GM23338 (cell line): Measurements from ENCODE around the gene NBAS. TPM values are rescaled to one million over a fixed set of nuclear protein-coding genes. Genes with fewer than 3 reads are reported as not detected.

Source experiments
- ATAC-seq: fragments of 200-7000 bp; cut with Tn5 transposase; 3 replicates; pipeline ENCODE4 v1.9.1; 2020
- DNase-seq: peaks from one replicate; pipeline ENCODE4 v3.0.0-alpha.2; 2015; ENCODE audit warnings: low spot score
- H2AFZ ChIP-seq: fragments of 200-600 bp; sonication (generic); 2 replicates; pipeline ENCODE4 v1.8.0; 2016; ENCODE audit warnings: antibody characterized with exemption, mild to moderate bottlenecking, moderate library complexity
- H3F3A ChIP-seq: fragments of 200-600 bp; sonication (generic); replicated peaks from 2 replicates; pipeline ENCODE4 v1.8.0; 2017; ENCODE audit warnings: antibody characterized with exemption, mixed run types, low read depth
- H3K27ac ChIP-seq: fragments of 200-600 bp; sonication (generic); 2 replicates; pipeline ENCODE4 v1.6.1; 2016; ENCODE audit warnings: low read depth
- H3K27me3 ChIP-seq: fragments of 200-600 bp; sonication (generic); 2 replicates; pipeline ENCODE4 v1.8.0; 2016; ENCODE audit warnings: mild to moderate bottlenecking, mixed run types, moderate library complexity; ENCODE audit not compliant: insufficient read depth
- H3K36me3 ChIP-seq: fragments of 200-600 bp; sonication (generic); 2 replicates; pipeline ENCODE4 v1.8.0; 2016; ENCODE audit warnings: mild to moderate bottlenecking; ENCODE audit not compliant: insufficient read depth
- H3K4me1 ChIP-seq: fragments of 200-600 bp; sonication (generic); 2 replicates; pipeline ENCODE4 v1.8.0; 2016; ENCODE audit warnings: mild to moderate bottlenecking, moderate library complexity; ENCODE audit not compliant: insufficient read depth
- H3K4me2 ChIP-seq: fragments of 200-600 bp; sonication (generic); 2 replicates; pipeline ENCODE4 v1.7.1; 2017; ENCODE audit warnings: mixed run types
- H3K4me3 ChIP-seq: fragments of 200-600 bp; sonication (generic); 2 replicates; pipeline ENCODE4 v1.6.1; 2016; ENCODE audit warnings: mixed run types
- H3K79me2 ChIP-seq: fragments of 200-600 bp; sonication (generic); replicated peaks from 2 replicates; pipeline ENCODE4 v1.8.0; 2017; ENCODE audit warnings: mild to moderate bottlenecking; ENCODE audit not compliant: insufficient read depth
- H3K9me2 ChIP-seq: fragments of 200-600 bp; sonication (generic); 2 replicates; pipeline ENCODE4 v1.8.0; 2017; ENCODE audit not compliant: insufficient read depth
- H4K20me1 ChIP-seq: fragments of 200-600 bp; sonication (generic); replicated peaks from 2 replicates; pipeline ENCODE4 v1.8.0; 2017; ENCODE audit warnings: mild to moderate bottlenecking; ENCODE audit not compliant: insufficient read depth
- H3K27ac Mint-ChIP-seq: 2 replicates; pipeline ENCODE4 v1.8.0; 2020; ENCODE audit warnings: inconsistent platforms, mild to moderate bottlenecking, moderate library complexity, mixed read lengths
- H3K27me3 Mint-ChIP-seq: 3 replicates; pipeline ENCODE4 v1.8.0; 2022; ENCODE audit warnings: low read depth, mild to moderate bottlenecking, moderate library complexity, mixed read lengths, inconsistent platforms; ENCODE audit not compliant: insufficient read depth, poor library complexity
- H3K36me3 Mint-ChIP-seq: 3 replicates; pipeline ENCODE4 v1.8.0; 2021; ENCODE audit warnings: low read depth, mild to moderate bottlenecking, inconsistent platforms, moderate library complexity, mixed read lengths
- H3K4me1 Mint-ChIP-seq: 3 replicates; pipeline ENCODE4 v1.8.0; 2020; ENCODE audit warnings: mild to moderate bottlenecking, inconsistent platforms, mixed read lengths
- H3K4me3 Mint-ChIP-seq: 3 replicates; pipeline ENCODE4 v1.8.0; 2021; ENCODE audit warnings: moderate library complexity, mild to moderate bottlenecking, inconsistent platforms, mixed read lengths
- H3K9me3 Mint-ChIP-seq: 3 replicates; pipeline ENCODE4 v1.8.0; 2020; ENCODE audit warnings: moderate library complexity, mild to moderate bottlenecking, inconsistent platforms, mixed read lengths
- CREB1 ChIP-seq: fragments of 250-450 bp; sonication (Bioruptor Pico); IDR thresholded peaks from 2 replicates; pipeline ENCODE4 v1.5.0; 2020; ENCODE audit warnings: low read depth, mild to moderate bottlenecking, moderate library complexity
- CTCF ChIP-seq, 2 experiments: fragments of 200-600 bp in 1 of 2; sonication (generic) in 1 of 2; conservative IDR thresholded peaks; 2 replicates each; pipeline versions ENCODE4 v1.5.1 to v1.6.1; 2016 to 2017; ENCODE audit warnings: antibody characterized with exemption in 2 of 2, low read depth in 2 of 2, mild to moderate bottlenecking in 2 of 2, moderate library complexity in 1 of 2
- EZH2 ChIP-seq: fragments of 200-600 bp; sonication (generic); IDR thresholded peaks from one replicate; pipeline ENCODE4 v1.8.0; 2017; ENCODE audit warnings: antibody characterized with exemption, mild to moderate bottlenecking, low read depth; ENCODE audit not compliant: unreplicated experiment
- EZH2phosphoT487 ChIP-seq: fragments of 200-600 bp; sonication (generic); IDR thresholded peaks from one replicate; pipeline ENCODE4 v1.8.1; 2018; ENCODE audit warnings: antibody characterized with exemption; ENCODE audit not compliant: unreplicated experiment
- JUNB ChIP-seq: IDR thresholded peaks from one replicate; pipeline ENCODE4 v1.6.1; 2016; ENCODE audit warnings: antibody characterized with exemption; ENCODE audit not compliant: unreplicated experiment
- NANOG ChIP-seq: IDR thresholded peaks from 2 replicates; pipeline ENCODE4 v1.6.1; 2016; ENCODE audit warnings: antibody characterized with exemption, borderline replicate concordance
- POLR2AphosphoS5 ChIP-seq: IDR thresholded peaks from 2 replicates; pipeline ENCODE4 v1.6.1; 2016; ENCODE audit warnings: antibody characterized with exemption, low read depth
- STAT1 ChIP-seq: IDR thresholded peaks from one replicate; pipeline ENCODE4 v1.6.1; 2016; ENCODE audit warnings: antibody characterized with exemption; ENCODE audit not compliant: unreplicated experiment
- ZNF114 ChIP-seq: fragments of 250-450 bp; sonication (Bioruptor Pico); IDR thresholded peaks from 2 replicates; pipeline ENCODE4 v1.5.0; 2020; ENCODE audit warnings: mild to moderate bottlenecking, moderate library complexity
- ZNF331 ChIP-seq: fragments of 250-450 bp; sonication (Bioruptor Pico); IDR thresholded peaks from 2 replicates; pipeline ENCODE4 v1.5.0; 2020; ENCODE audit warnings: low read depth, mild to moderate bottlenecking, moderate library complexity
- polyA plus RNA-seq: library from polyadenylated mRNA; unstranded; fragments of >200 nt; fragmentation: Nextera tagmentation; extraction: Ambion mirVana; gene quantifications from 2 replicates; pipeline ENCODE4 v1.2.1, GENCODE V29; 2016
- total RNA-seq: library from RNA; depleted of rRNA; stranded (reverse); fragments of >200 nt; shearing (Covaris generic); gene quantifications from 2 replicates; pipeline ENCODE4 v1.2.3, GENCODE V29; 2014
- TF ChIP-seq, protein P1 (sequence below): IDR thresholded peaks from one replicate; pipeline ENCODE4 v1.6.1; 2018; ENCODE audit warnings: antibody characterized with exemption; ENCODE audit not compliant: unreplicated experiment
- TF ChIP-seq, protein P2 (sequence below): IDR thresholded peaks from 2 replicates; pipeline ENCODE4 v1.6.1; 2016; ENCODE audit warnings: antibody characterized with exemption
- TF ChIP-seq, protein P3 (sequence below): fragments of 250-450 bp; sonication (Bioruptor Pico); IDR thresholded peaks from 2 replicates; pipeline ENCODE4 v1.5.0; 2020; ENCODE audit warnings: mild to moderate bottlenecking, moderate library complexity

The NBAS gene
- total and polyA plus RNA-seq, 2 experiments from 2014 or later, result 24.8 to 38.9 TPM

- H3K4me1 ChIP-seq, result peaks cover 7% of the 10 kb centered on the region; the same call in 1 of the 2 replicates
- TF ChIP-seq EZH2 (no peak), ZNF114 (no peak), POLR2AphosphoS5 (no peak), EZH2phosphoT487 (no peak), CREB1 (no peak), CTCF (conservative IDR thresholded peaks at IDR 0.05; ENCODE audit: low read depth in 2 of 2) (no peak), JUNB (no peak), ZNF331 (no peak), NANOG (no peak), STAT1 (no peak)
- TF ChIP-seq, protein P1, sequence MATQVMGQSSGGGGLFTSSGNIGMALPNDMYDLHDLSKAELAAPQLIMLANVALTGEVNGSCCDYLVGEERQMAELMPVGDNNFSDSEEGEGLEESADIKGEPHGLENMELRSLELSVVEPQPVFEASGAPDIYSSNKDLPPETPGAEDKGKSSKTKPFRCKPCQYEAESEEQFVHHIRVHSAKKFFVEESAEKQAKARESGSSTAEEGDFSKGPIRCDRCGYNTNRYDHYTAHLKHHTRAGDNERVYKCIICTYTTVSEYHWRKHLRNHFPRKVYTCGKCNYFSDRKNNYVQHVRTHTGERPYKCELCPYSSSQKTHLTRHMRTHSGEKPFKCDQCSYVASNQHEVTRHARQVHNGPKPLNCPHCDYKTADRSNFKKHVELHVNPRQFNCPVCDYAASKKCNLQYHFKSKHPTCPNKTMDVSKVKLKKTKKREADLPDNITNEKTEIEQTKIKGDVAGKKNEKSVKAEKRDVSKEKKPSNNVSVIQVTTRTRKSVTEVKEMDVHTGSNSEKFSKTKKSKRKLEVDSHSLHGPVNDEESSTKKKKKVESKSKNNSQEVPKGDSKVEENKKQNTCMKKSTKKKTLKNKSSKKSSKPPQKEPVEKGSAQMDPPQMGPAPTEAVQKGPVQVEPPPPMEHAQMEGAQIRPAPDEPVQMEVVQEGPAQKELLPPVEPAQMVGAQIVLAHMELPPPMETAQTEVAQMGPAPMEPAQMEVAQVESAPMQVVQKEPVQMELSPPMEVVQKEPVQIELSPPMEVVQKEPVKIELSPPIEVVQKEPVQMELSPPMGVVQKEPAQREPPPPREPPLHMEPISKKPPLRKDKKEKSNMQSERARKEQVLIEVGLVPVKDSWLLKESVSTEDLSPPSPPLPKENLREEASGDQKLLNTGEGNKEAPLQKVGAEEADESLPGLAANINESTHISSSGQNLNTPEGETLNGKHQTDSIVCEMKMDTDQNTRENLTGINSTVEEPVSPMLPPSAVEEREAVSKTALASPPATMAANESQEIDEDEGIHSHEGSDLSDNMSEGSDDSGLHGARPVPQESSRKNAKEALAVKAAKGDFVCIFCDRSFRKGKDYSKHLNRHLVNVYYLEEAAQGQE, result no peak
- TF ChIP-seq, protein P2, sequence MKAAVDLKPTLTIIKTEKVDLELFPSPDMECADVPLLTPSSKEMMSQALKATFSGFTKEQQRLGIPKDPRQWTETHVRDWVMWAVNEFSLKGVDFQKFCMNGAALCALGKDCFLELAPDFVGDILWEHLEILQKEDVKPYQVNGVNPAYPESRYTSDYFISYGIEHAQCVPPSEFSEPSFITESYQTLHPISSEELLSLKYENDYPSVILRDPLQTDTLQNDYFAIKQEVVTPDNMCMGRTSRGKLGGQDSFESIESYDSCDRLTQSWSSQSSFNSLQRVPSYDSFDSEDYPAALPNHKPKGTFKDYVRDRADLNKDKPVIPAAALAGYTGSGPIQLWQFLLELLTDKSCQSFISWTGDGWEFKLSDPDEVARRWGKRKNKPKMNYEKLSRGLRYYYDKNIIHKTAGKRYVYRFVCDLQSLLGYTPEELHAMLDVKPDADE, result no peak
- TF ChIP-seq, protein P3, sequence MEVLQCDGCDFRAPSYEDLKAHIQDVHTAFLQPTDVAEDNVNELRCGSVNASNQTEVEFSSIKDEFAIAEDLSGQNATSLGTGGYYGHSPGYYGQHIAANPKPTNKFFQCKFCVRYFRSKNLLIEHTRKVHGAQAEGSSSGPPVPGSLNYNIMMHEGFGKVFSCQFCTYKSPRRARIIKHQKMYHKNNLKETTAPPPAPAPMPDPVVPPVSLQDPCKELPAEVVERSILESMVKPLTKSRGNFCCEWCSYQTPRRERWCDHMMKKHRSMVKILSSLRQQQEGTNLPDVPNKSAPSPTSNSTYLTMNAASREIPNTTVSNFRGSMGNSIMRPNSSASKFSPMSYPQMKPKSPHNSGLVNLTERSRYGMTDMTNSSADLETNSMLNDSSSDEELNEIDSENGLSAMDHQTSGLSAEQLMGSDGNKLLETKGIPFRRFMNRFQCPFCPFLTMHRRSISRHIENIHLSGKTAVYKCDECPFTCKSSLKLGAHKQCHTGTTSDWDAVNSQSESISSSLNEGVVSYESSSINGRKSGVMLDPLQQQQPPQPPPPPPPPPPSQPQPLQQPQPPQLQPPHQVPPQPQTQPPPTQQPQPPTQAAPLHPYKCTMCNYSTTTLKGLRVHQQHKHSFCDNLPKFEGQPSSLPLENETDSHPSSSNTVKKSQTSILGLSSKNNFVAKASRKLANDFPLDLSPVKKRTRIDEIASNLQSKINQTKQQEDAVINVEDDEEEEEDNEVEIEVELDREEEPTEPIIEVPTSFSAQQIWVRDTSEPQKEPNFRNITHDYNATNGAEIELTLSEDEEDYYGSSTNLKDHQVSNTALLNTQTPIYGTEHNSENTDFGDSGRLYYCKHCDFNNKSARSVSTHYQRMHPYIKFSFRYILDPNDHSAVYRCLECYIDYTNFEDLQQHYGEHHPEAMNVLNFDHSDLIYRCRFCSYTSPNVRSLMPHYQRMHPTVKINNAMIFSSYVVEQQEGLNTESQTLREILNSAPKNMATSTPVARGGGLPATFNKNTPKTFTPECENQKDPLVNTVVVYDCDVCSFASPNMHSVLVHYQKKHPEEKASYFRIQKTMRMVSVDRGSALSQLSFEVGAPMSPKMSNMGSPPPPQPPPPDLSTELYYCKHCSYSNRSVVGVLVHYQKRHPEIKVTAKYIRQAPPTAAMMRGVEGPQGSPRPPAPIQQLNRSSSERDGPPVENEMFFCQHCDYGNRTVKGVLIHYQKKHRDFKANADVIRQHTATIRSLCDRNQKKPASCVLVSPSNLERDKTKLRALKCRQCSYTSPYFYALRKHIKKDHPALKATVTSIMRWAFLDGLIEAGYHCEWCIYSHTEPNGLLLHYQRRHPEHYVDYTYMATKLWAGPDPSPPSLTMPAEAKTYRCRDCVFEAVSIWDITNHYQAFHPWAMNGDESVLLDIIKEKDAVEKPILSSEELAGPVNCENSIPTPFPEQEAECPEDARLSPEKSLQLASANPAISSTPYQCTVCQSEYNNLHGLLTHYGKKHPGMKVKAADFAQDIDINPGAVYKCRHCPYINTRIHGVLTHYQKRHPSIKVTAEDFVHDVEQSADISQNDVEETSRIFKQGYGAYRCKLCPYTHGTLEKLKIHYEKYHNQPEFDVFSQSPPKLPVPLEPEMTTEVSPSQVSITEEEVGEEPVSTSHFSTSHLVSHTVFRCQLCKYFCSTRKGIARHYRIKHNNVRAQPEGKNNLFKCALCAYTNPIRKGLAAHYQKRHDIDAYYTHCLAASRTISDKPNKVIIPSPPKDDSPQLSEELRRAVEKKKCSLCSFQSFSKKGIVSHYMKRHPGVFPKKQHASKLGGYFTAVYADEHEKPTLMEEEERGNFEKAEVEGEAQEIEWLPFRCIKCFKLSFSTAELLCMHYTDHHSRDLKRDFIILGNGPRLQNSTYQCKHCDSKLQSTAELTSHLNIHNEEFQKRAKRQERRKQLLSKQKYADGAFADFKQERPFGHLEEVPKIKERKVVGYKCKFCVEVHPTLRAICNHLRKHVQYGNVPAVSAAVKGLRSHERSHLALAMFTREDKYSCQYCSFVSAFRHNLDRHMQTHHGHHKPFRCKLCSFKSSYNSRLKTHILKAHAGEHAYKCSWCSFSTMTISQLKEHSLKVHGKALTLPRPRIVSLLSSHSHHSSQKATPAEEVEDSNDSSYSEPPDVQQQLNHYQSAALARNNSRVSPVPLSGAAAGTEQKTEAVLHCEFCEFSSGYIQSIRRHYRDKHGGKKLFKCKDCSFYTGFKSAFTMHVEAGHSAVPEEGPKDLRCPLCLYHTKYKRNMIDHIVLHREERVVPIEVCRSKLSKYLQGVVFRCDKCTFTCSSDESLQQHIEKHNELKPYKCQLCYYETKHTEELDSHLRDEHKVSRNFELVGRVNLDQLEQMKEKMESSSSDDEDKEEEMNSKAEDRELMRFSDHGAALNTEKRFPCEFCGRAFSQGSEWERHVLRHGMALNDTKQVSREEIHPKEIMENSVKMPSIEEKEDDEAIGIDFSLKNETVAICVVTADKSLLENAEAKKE, result no peak
- no peak overlapping the region for H3K27ac Mint-ChIP-seq
- no peak overlapping the region for H3K4me3 Mint-ChIP-seq
- ATAC-seq (no peak), DNase-seq (no peak)
- no peaks in the 10 kb centered on the region for H3F3A ChIP-seq
- no peak overlapping the region for H3K4me3 ChIP-seq
- peaks cover 16% of the 10 kb centered on the region; the same call in 2 of the 3 replicates for H3K4me1 Mint-ChIP-seq
- H3K36me3 Mint-ChIP-seq, result peaks cover 14% of the 10 kb centered on the region; the same call in 2 of the 3 replicates
- no peaks in the 10 kb centered on the region for H3K9me3 Mint-ChIP-seq
- no peak overlapping the region for H2AFZ ChIP-seq
- no peaks in the 10 kb centered on the region for H3K9me2 ChIP-seq
- H3K27me3 ChIP-seq, result no peaks in the 10 kb centered on the region
- H3K79me2 ChIP-seq, result no peaks in the 10 kb centered on the region
- H3K27ac ChIP-seq, result no peak overlapping the region
- H3K27me3 Mint-ChIP-seq, result no peaks in the 10 kb centered on the region
- H3K36me3 ChIP-seq, result no peaks in the 10 kb centered on the region
- H3K4me2 ChIP-seq, result no peak overlapping the region
- H4K20me1 ChIP-seq, result no peaks in the 10 kb centered on the region
Observed at GRCh38 chr2:15504882-15505663, 56.1 kb downstream of the NBAS start.
